ENCODE results near the gene PRMT1.
A peak's percentile ranks its signal among the peaks of the same experiment; 100 is the strongest.

Gene PRMT1

GRCh38 chr19:49651820-49652550, 25.1 kb upstream of the PRMT1 start:
- no peak for DNase-seq

GRCh38 chr19:49652551-49653465, 24.3 kb upstream of the PRMT1 start:
- no peak for DNase-seq

- DNase-seq, result no peak
Measured at GRCh38 chr19:49653466-49653806, 23.6 kb upstream of the PRMT1 start.

- no peak for DNase-seq
Measured at GRCh38 chr19:49654581-49654980, 22.5 kb upstream of the PRMT1 start.

GRCh38 chr19:49655570-49656455, 21.3 kb upstream of the PRMT1 start:
- DNase-seq, result no peak

GRCh38 chr19:49656456-49657109, 20.5 kb upstream of the PRMT1 start:
- no peak for DNase-seq

- no peak for DNase-seq
Measured at GRCh38 chr19:49657493-49658138, 19.5 kb upstream of the PRMT1 start.

- DNase-seq, result no peak
Measured at GRCh38 chr19:49658139-49658517, 18.9 kb upstream of the PRMT1 start.

GRCh38 chr19:49658566-49659442, 18.3 kb upstream of the PRMT1 start:
- no peak for DNase-seq

GRCh38 chr19:49660338-49660961, 16.6 kb upstream of the PRMT1 start:
- DNase-seq, result no peak

- no peak for DNase-seq
Measured at GRCh38 chr19:49662011-49662410, 15.1 kb upstream of the PRMT1 start.

- DNase-seq, result no peak
Measured at GRCh38 chr19:49663224-49663623, 13.8 kb upstream of the PRMT1 start.

GRCh38 chr19:49664171-49665035, 12.7 kb upstream of the PRMT1 start:
- no peak for DNase-seq

GRCh38 chr19:49665036-49665350, 12.1 kb upstream of the PRMT1 start:
- no peak for DNase-seq

- DNase-seq, result peak; percentile 90
Measured at GRCh38 chr19:49665351-49666119, 11.5 kb upstream of the PRMT1 start, which contains the start of the genes BCL2L12 and IRF3. Gene BCL2L12, plus strand, starts transcription at chr19:49665933. Its CDS starts 760 bp downstream, at chr19:49666693. Gene IRF3, minus strand, starts transcription at chr19:49665857. Its CDS starts 1,019 bp downstream, at chr19:49664838.

GRCh38 chr19:49666120-49666444, 11.0 kb upstream of the PRMT1 start:
- DNase-seq, result no peak

GRCh38 chr19:49667473-49667872, 9.6 kb upstream of the PRMT1 start:
- no peak for DNase-seq

GRCh38 chr19:49669516-49669915, 7.6 kb upstream of the PRMT1 start:
- no peak for DNase-seq
